IMR-90 (cell line): ENCODE data around the gene XDH. TPM values are rescaled to one million over a fixed set of nuclear protein-coding genes. Genes with fewer than 3 reads are reported as not detected.

ENCODE experiments used
- ATAC-seq: fragments of 200-7000 bp; cut with Tn5 transposase; 2 replicates; pipeline ENCODE4 v1.9.1; 2020; ENCODE audit warnings: low read depth, mild to moderate bottlenecking, moderate library complexity
- BruUV-seq: library from RNA; stranded (reverse); fragments of 400-500 nt; replicated peaks from 2 replicates; lab custom pipeline; 2021; lab: Mats Ljungman, UMichigan
- CTCF ChIA-PET: fragments of 300-600 bp; formaldehyde crosslinking; extraction: SDS; loops from one replicate; lab custom pipeline; 2021; ENCODE audit warnings: antibody characterized with exemption; lab: Yijun Ruan, JAX
- POLR2A ChIA-PET: fragments of 300-600 bp; sonication (Branson Sonifier 250); formaldehyde crosslinking; loops from one replicate; lab custom pipeline; 2022; ENCODE audit warnings: antibody characterized with exemption; ENCODE audit not compliant: unreplicated experiment; lab: Charles Lee
- DNase-seq: peaks from one replicate; pipeline ENCODE4 v3.0.0; 2013
- H2AFZ ChIP-seq: replicated peaks from 2 replicates; pipeline ENCODE3; 2013; ENCODE audit warnings: low read length, mild to moderate bottlenecking; ENCODE audit not compliant: poor library complexity
- H2AK5ac ChIP-seq: 2 replicates; pipeline ENCODE4 v1.6.1; 2013; ENCODE audit warnings: low read depth, low read length, inconsistent platforms
- H2AK9ac ChIP-seq: replicated peaks from 2 replicates; pipeline ENCODE3; 2013; ENCODE audit warnings: mild to moderate bottlenecking, low read depth, low read length, moderate library complexity; ENCODE audit not compliant: poor library complexity
- H2BK120ac ChIP-seq: 2 replicates; pipeline ENCODE4 v1.6.1; 2013; ENCODE audit warnings: low read depth, low read length, inconsistent platforms
- H2BK15ac ChIP-seq: 3 replicates; pipeline ENCODE4 v1.6.1; 2013; ENCODE audit warnings: low read depth, low read length, inconsistent platforms
- H2BK20ac ChIP-seq: 2 replicates; pipeline ENCODE4 v1.6.1; 2013; ENCODE audit warnings: low read depth, mild to moderate bottlenecking, inconsistent platforms, low read length, moderate library complexity
- H2BK5ac ChIP-seq: 2 replicates; pipeline ENCODE4 v1.6.1; 2013; ENCODE audit warnings: mild to moderate bottlenecking, low read depth, low read length, inconsistent platforms; ENCODE audit not compliant: poor library complexity, severe bottlenecking
- H3K14ac ChIP-seq: replicated peaks from 2 replicates; pipeline ENCODE4 v1.6.1; 2013; ENCODE audit warnings: low read depth, low read length, inconsistent platforms
- H3K18ac ChIP-seq: 2 replicates; pipeline ENCODE4 v1.6.1; 2013; ENCODE audit warnings: low read depth, low read length, control low read depth
- H3K23ac ChIP-seq: 2 replicates; pipeline ENCODE4 v1.6.1; 2013; ENCODE audit warnings: low read depth, low read length, inconsistent platforms
- H3K27ac ChIP-seq: 2 replicates; pipeline ENCODE4 v1.5.1; 2013; ENCODE audit warnings: mild to moderate bottlenecking, control low read depth, low read length; ENCODE audit not compliant: insufficient read depth
- H3K27me3 ChIP-seq: 2 replicates; pipeline ENCODE4 v1.6.1; 2013; ENCODE audit warnings: low read length; ENCODE audit not compliant: control insufficient read depth, insufficient read depth
- H3K36me3 ChIP-seq: 2 replicates; pipeline ENCODE4 v1.6.1; 2013; ENCODE audit warnings: low read length, mixed read lengths; ENCODE audit not compliant: control insufficient read depth, insufficient read depth
- H3K4ac ChIP-seq: 2 replicates; pipeline ENCODE4 v1.6.1; 2013; ENCODE audit warnings: low read depth, low read length, inconsistent platforms
- H3K4me1 ChIP-seq: 2 replicates; pipeline ENCODE4 v1.6.1; 2013; ENCODE audit warnings: low read length, mixed read lengths; ENCODE audit not compliant: control insufficient read depth, insufficient read depth
- H3K4me2 ChIP-seq: 2 replicates; pipeline ENCODE4 v1.6.1; 2013; ENCODE audit warnings: low read depth, mild to moderate bottlenecking, control low read depth, low read length, moderate library complexity
- H3K4me3 ChIP-seq: 2 replicates; pipeline ENCODE4 v1.5.1; 2013; ENCODE audit warnings: low read depth, mild to moderate bottlenecking, control low read depth, low read length, moderate library complexity; ENCODE audit not compliant: insufficient read depth
- H3K56ac ChIP-seq: 2 replicates; pipeline ENCODE4 v1.6.1; 2013; ENCODE audit warnings: low read length, inconsistent platforms; ENCODE audit not compliant: insufficient read depth; ENCODE audit errors: extremely low read depth
- H3K79me1 ChIP-seq, 2 experiments: 2 replicates each; pipeline ENCODE4 v1.6.1; 2013; ENCODE audit warnings: low read length in 2 of 2, inconsistent platforms in 1 of 2, low read depth in 1 of 2
- H3K9ac ChIP-seq: 2 replicates; pipeline ENCODE4 v1.6.1; 2013; ENCODE audit warnings: low read depth, low read length, control low read depth
- H3K9me1 ChIP-seq: 2 replicates; pipeline ENCODE4 v1.6.1; 2013; ENCODE audit warnings: low read length, inconsistent platforms; ENCODE audit not compliant: insufficient read depth
- H3K9me3 ChIP-seq: 2 replicates; pipeline ENCODE4 v1.6.1; 2013; ENCODE audit warnings: low read length; ENCODE audit not compliant: control insufficient read depth, insufficient read depth
- H4K20me1 ChIP-seq: 2 replicates; pipeline ENCODE4 v1.6.1; 2013; ENCODE audit warnings: low read length, inconsistent platforms; ENCODE audit not compliant: insufficient read depth
- H4K5ac ChIP-seq: 2 replicates; pipeline ENCODE4 v1.6.1; 2013; ENCODE audit warnings: mild to moderate bottlenecking, low read depth, low read length, control low read depth
- H4K8ac ChIP-seq, 2 experiments: 2 replicates each; pipeline ENCODE4 v1.6.1; 2013; ENCODE audit warnings: low read depth in 2 of 2, low read length in 2 of 2, control low read depth in 1 of 2, inconsistent platforms in 1 of 2
- H4K91ac ChIP-seq: 2 replicates; pipeline ENCODE4 v1.6.1; 2013; ENCODE audit warnings: low read depth, low read length, inconsistent platforms; ENCODE audit not compliant: insufficient read depth
- RCOR1 ChIP-seq: IDR thresholded peaks from 2 replicates; pipeline ENCODE4 v1.6.1; 2012; ENCODE audit warnings: mild to moderate bottlenecking, low read length, improper control_type of control experiment; ENCODE audit not compliant: insufficient replicate concordance
- whole genome bisulfite sequencing, 2 experiments: methylation state at CpG; one replicate each; pipeline versions ENCODE4 v1.1.5 to v1.1.7; 2013; ENCODE audit warnings: missing lambda C conversion rate in 2 of 2; ENCODE audit not compliant: insufficient read length in 1 of 2; ENCODE audit errors: extremely low coverage in 2 of 2; 5-methylcytosine and 5-hydroxymethylcytosine counted together
- dilution Hi-C: fragments of 300-500 bp; cut with HindIII; formaldehyde crosslinking; loops from one replicate; pipeline ENCODE4 v1.14.3; 2018; ENCODE audit warnings: low sequenced_read_pairs; ENCODE audit not compliant: unreplicated experiment
- in situ Hi-C: fragments of 300-500 bp; cut with MboI; formaldehyde crosslinking; loops from 3 replicates; pipeline ENCODE4 v1.14.3; 2019; ENCODE audit warnings: low sequenced_read_pairs, inconsistent platforms, mixed read lengths
- intact Hi-C: fragments of 100-400 bp; cut with micrococcal nuclease; formaldehyde crosslinking; loops from 2 replicates; pipeline ENCODE4 v1.10.0; 2022
- polyA plus RNA-seq, 3 experiments: library from polyadenylated mRNA; depleted of rRNA; stranded (reverse); fragments of >200 nt; gene quantifications; 2 replicates each; pipeline ENCODE4 v1.2.3, GENCODE V29; 2012; ENCODE audit warnings: low replicate concordance in 1 of 3
- total RNA-seq: library from RNA; depleted of rRNA; stranded (reverse); fragments of >200 nt; gene quantifications from 2 replicates; pipeline ENCODE4 v1.2.3, GENCODE V29; 2012

The XDH gene
- total and polyA plus RNA-seq, 2 of the 4 experiments (the other 2 are of a cell fraction): 0.46 to 1.1 TPM

DNA sequence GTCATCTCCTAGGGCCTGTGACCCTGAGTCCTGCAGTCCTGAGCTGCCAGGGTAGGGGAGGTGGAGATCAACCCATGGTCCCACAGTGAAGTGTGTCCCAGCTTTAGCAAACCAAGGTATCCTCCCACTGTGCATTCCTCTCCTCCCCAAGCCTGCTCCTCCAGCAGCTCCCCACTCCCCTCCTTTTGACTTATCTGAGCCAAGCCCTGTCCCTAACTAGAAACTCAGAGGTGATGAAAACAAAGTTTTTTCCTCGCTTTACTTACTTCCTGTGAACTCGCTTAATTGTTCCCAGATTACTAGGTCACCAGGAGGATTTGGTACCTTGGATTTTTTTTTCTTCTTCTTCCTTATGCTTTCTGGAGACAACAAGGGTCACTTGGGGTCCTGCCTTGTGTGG, 99.8 kb downstream of the XDH start:
- DNase-seq (no peak), ATAC-seq (no peak)
- in situ Hi-C loops: no loop called here
- CTCF ChIA-PET: no interaction called here
- H3K4me2 ChIP-seq: no peak overlapping the region
- TF ChIP-seq RCOR1: no peak
- no peaks in the 10 kb centered on the region for H4K20me1 ChIP-seq
- H3K9ac ChIP-seq: no peak overlapping the region
- no peaks in the 10 kb centered on the region for H3K79me1 ChIP-seq
- H3K56ac ChIP-seq: no peak overlapping the region
- dilution Hi-C loops: no loop called here
- H3K23ac ChIP-seq: no peak overlapping the region
- H3K4me3 ChIP-seq: no peak overlapping the region
- no peak overlapping the region for H3K4ac ChIP-seq
- no peak overlapping the region for H4K5ac ChIP-seq
- no peak overlapping the region for H2AK9ac ChIP-seq
- no TSS peak for BruUV-seq
- H3K27ac ChIP-seq: no peak overlapping the region
- no peak overlapping the region for H2BK15ac ChIP-seq
- intact Hi-C loops: no loop called here
- no peak overlapping the region for H4K91ac ChIP-seq
- no peak overlapping the region for H4K8ac ChIP-seq
- no peak overlapping the region for H3K18ac ChIP-seq
- H3K9me1 ChIP-seq: peaks cover 4% of the 10 kb centered on the region; the same call in 1 of the 2 replicates
- no peak overlapping the region for H2BK5ac ChIP-seq
- H2AK5ac ChIP-seq: no peak overlapping the region
- H2AFZ ChIP-seq: no peak overlapping the region
- H3K9me3 ChIP-seq: no peaks in the 10 kb centered on the region
- no CpG with 5 or more reads among the region's 2 CpGs for WGBS, 2 experiments
- no peaks in the 10 kb centered on the region for H3K27me3 ChIP-seq
- no peak overlapping the region for H3K14ac ChIP-seq
- no peak overlapping the region for H2BK20ac ChIP-seq
- no peaks in the 10 kb centered on the region for H3K36me3 ChIP-seq
- peaks cover 13% of the 10 kb centered on the region for H3K4me1 ChIP-seq
- 0 out of 2 replicates have a peak overlapping the region, but pooled peaks have one; percentile 3 for H2BK120ac ChIP-seq
- POLR2A ChIA-PET: no interaction called here
